Activated naive CD8-positive, alpha-beta T cell treated with anti-CD3 and anti-CD28 coated beads, Interleukin-2, amount 10 ng/mL, durations not matched to agents 7 days and 5 days (primary cell): ENCODE measurements around the gene CFAP61. TPM values are rescaled to one million over a fixed set of nuclear protein-coding genes. Genes with fewer than 3 reads are reported as not detected.

ENCODE experiments used
- ATAC-seq: fragments of 150-1000 bp; cut with Tn5 transposase; one replicate; pipeline ENCODE4 v1.10.0; 2021; ENCODE audit warnings: low read depth, moderate library complexity
- POLR2A ChIA-PET: fragments of 350-600 bp; sonication (Branson Sonifier 250); formaldehyde crosslinking; loops from one replicate; lab custom pipeline; 2021; ENCODE audit warnings: antibody characterized with exemption; lab: Charles Lee
- DNase-seq: peaks from one replicate; pipeline ENCODE4 v3.0.0; 2021
- H3K27ac Mint-ChIP-seq: one replicate; pipeline ENCODE4 v1.8.0; 2022; ENCODE audit warnings: mild to moderate bottlenecking, mixed read lengths
- H3K27me3 Mint-ChIP-seq: one replicate; pipeline ENCODE4 v1.8.0; 2022; ENCODE audit warnings: mild to moderate bottlenecking, moderate library complexity, mixed read lengths
- H3K36me3 Mint-ChIP-seq: one replicate; pipeline ENCODE4 v1.8.0; 2021; ENCODE audit warnings: mild to moderate bottlenecking, mixed read lengths
- H3K4me1 Mint-ChIP-seq: one replicate; pipeline ENCODE4 v1.8.0; 2021; ENCODE audit warnings: mixed read lengths
- H3K4me3 Mint-ChIP-seq: one replicate; pipeline ENCODE4 v1.8.0; 2022; ENCODE audit warnings: mild to moderate bottlenecking, moderate library complexity, mixed read lengths
- H3K9me3 Mint-ChIP-seq: one replicate; pipeline ENCODE4 v1.8.0; 2021; ENCODE audit warnings: mixed read lengths
- total RNA-seq, 2 experiments: library from RNA; stranded (reverse); gene quantifications; one replicate each; pipeline ENCODE4 v1.2.3, GENCODE V29; 2021

The CFAP61 gene
- total RNA-seq, 2 experiments from 2014 or later = not detected

DNA sequence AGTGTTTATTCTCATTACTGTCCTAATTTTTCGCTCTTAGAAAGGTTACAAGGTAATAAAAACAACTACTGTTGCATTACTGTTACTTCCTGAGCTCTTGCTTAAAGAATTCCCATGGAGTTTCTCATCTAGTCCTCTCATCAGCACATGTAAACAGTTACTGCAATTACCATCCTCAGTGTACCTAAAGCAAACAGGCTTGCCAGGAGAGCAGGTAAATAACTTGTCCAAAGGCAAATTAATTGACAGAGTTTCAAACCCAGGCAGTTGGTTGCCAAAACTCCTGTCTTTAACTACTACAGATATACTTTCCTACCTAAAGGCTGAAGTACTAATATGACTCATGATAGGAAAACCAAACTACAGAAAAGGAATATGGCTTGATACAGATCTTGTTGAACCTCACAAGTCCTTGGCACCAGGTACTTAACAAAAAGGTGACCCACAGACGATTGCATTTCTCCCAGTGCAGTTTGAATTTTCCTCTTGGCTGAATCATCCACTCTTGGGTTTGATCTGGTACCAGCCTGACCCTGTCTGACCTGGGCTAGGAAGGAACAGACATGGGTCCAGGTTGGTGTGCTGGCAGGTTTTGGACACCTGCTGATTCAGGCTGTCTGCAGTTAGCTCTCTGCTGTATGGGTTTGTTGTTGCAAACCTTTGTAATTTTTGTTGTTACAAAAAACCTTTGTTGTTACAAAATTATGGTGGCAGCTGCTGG is 153.0 kb downstream of the CFAP61 start:
- Mint-ChIP-seq H3K4me1 (no peaks in the 10 kb centered on the region), H3K4me3 (no peak overlapping the region), H3K27ac (no peak overlapping the region), H3K27me3 (peaks cover 9% of the 10 kb centered on the region), H3K9me3 (no peaks in the 10 kb centered on the region), H3K36me3 (no peaks in the 10 kb centered on the region)
- ATAC-seq (no peak), DNase-seq (no peak)
- POLR2A ChIA-PET = no interaction called here

DNA sequence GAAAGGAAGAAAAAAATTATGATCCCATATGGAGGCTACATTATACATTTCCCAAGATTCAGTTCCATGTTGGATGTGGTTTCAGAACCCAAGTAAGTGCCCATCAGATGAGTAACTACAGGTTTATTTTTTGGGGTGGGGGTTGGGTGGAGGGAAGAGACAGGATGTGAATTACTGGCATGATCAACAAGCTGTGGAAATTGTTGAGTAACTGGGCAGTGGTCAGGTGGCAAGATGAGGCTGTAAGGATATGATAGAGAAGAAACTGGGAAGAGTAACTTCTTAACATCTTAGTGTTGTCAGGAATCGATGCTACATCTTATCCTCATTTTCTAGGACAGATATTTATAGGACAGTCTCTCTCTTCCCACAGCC is 153.5 kb downstream of the CFAP61 start:
- H3K4me3 Mint-ChIP-seq = no peak overlapping the region
- peaks cover 9% of the 10 kb centered on the region for H3K27me3 Mint-ChIP-seq
- no peaks in the 10 kb centered on the region for H3K9me3 Mint-ChIP-seq
- DNase-seq = no peak
- H3K36me3 Mint-ChIP-seq = no peaks in the 10 kb centered on the region
- H3K27ac Mint-ChIP-seq = no peak overlapping the region
- ATAC-seq = no peak
- H3K4me1 Mint-ChIP-seq = no peaks in the 10 kb centered on the region
- POLR2A ChIA-PET = no interaction called here

DNA sequence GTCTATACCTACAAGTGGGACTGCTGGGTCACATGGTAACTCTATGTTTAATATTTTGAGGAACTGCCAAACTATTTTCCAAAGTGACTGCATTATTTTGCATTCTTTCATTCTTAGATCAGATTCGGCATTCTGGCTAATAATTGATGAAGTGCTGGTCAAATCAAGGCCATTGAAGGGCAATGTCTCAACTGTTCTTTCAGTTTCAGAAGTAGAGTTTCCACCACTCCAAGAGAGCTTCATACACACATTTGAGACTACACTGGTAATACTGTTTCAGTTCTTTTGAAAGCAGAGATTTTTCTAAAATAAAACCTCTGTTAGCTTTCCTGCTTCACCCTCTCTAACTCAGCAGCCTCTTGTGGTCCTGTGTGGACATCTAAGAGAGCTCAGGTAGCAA is 154.5 kb downstream of the CFAP61 start:
- ATAC-seq (no peak), DNase-seq (no peak)
- peaks cover 6% of the 10 kb centered on the region for H3K27me3 Mint-ChIP-seq
- POLR2A ChIA-PET = no interaction called here
- no peaks in the 10 kb centered on the region for H3K9me3 Mint-ChIP-seq
- H3K36me3 Mint-ChIP-seq = no peaks in the 10 kb centered on the region
- no peak overlapping the region for H3K4me3 Mint-ChIP-seq
- H3K27ac Mint-ChIP-seq = no peak overlapping the region
- no peaks in the 10 kb centered on the region for H3K4me1 Mint-ChIP-seq

DNA sequence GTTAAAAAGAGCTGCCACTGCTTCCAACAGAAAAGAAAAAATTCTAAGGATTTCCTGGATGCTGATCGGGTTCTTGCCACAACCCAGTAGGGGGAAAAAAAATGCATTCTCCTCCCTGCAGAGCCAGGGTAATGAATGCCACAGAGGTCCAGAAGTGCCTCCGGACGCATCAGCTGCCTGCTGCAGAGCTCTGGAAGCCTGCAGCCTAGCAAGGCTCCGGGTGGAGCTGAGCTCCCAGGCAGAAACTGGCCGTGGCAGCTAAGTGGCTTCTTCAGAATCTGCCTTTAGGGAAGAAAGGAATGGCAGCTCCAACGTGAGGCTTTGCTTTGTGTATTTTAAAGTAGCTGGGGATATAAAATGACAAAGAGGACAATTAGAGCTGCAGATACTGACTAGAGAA is 155.0 kb downstream of the CFAP61 start:
- ATAC-seq (no peak), DNase-seq (no peak)
- Mint-ChIP-seq H3K27ac (no peak overlapping the region), H3K36me3 (no peaks in the 10 kb centered on the region), H3K9me3 (no peaks in the 10 kb centered on the region), H3K4me3 (no peak overlapping the region), H3K27me3 (peaks cover 6% of the 10 kb centered on the region), H3K4me1 (no peaks in the 10 kb centered on the region)
- POLR2A ChIA-PET = no interaction called here

GRCh38 chr20:20207872-20208271 is 155.5 kb downstream of the CFAP61 start:
- Mint-ChIP-seq H3K4me1 (no peaks in the 10 kb centered on the region), H3K9me3 (no peaks in the 10 kb centered on the region), H3K4me3 (no peak overlapping the region), H3K36me3 (no peaks in the 10 kb centered on the region), H3K27ac (no peak overlapping the region), H3K27me3 (peaks cover 6% of the 10 kb centered on the region)
- ATAC-seq (no peak), DNase-seq (no peak)
- POLR2A ChIA-PET = no interaction called here

- H3K4me3 Mint-ChIP-seq = no peak overlapping the region
- DNase-seq (no peak), ATAC-seq (no peak)
- H3K36me3 Mint-ChIP-seq = no peaks in the 10 kb centered on the region
- POLR2A ChIA-PET = no interaction called here
- H3K9me3 Mint-ChIP-seq = no peaks in the 10 kb centered on the region
- no peaks in the 10 kb centered on the region for H3K4me1 Mint-ChIP-seq
- no peak overlapping the region for H3K27ac Mint-ChIP-seq
- peaks cover 6% of the 10 kb centered on the region for H3K27me3 Mint-ChIP-seq
These were observed 157.4 kb downstream of the CFAP61 start for GRCh38 chr20:20209684-20210083.

DNA sequence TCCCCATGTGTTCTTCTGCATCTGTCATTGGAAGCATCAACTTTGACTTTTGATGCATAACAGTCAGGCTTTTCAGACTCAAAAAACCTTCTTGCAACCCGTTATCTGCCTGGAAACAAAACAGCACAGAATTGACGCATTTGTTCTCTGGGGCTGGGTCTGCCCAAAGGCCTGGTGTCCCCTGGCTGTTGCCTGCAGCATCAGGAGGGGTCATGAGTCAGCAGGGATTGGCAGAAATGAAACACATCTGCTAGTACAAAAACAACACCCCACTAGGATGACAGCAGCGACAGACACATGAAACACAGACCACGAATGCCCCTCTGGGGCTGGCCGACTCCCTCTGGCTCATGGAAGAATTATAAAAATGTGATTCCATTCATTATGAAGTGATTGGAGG is 158.0 kb downstream of the CFAP61 start:
- no peaks in the 10 kb centered on the region for H3K36me3 Mint-ChIP-seq
- peaks cover 4% of the 10 kb centered on the region for H3K27me3 Mint-ChIP-seq
- H3K4me3 Mint-ChIP-seq = no peak overlapping the region
- H3K27ac Mint-ChIP-seq = no peak overlapping the region
- DNase-seq (no peak), ATAC-seq (no peak)
- no peaks in the 10 kb centered on the region for H3K4me1 Mint-ChIP-seq
- POLR2A ChIA-PET = no interaction called here
- H3K9me3 Mint-ChIP-seq = no peaks in the 10 kb centered on the region

DNA sequence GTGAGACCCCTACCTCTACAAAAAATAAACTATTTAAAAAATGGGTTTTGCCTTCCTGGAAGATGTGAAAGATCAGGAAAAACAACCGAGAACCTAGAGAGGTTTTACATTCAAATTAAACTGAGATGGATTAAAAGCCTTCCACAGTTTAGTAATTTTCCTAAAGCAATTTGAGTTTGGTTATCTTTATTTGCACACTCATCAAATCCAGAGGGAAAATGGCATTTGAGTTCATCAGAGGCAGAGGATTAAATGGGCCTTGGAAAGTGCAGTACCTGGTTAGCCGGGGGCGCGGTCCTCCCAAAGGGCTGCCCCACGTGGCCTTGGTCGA is 158.6 kb downstream of the CFAP61 start:
- H3K4me3 Mint-ChIP-seq = no peak overlapping the region
- no peak for ATAC-seq
- no peak overlapping the region for H3K27ac Mint-ChIP-seq
- no peaks in the 10 kb centered on the region for H3K9me3 Mint-ChIP-seq
- H3K27me3 Mint-ChIP-seq = peaks cover 4% of the 10 kb centered on the region
- no peak for DNase-seq
- POLR2A ChIA-PET = no interaction called here
- no peaks in the 10 kb centered on the region for H3K4me1 Mint-ChIP-seq
- no peaks in the 10 kb centered on the region for H3K36me3 Mint-ChIP-seq

DNA sequence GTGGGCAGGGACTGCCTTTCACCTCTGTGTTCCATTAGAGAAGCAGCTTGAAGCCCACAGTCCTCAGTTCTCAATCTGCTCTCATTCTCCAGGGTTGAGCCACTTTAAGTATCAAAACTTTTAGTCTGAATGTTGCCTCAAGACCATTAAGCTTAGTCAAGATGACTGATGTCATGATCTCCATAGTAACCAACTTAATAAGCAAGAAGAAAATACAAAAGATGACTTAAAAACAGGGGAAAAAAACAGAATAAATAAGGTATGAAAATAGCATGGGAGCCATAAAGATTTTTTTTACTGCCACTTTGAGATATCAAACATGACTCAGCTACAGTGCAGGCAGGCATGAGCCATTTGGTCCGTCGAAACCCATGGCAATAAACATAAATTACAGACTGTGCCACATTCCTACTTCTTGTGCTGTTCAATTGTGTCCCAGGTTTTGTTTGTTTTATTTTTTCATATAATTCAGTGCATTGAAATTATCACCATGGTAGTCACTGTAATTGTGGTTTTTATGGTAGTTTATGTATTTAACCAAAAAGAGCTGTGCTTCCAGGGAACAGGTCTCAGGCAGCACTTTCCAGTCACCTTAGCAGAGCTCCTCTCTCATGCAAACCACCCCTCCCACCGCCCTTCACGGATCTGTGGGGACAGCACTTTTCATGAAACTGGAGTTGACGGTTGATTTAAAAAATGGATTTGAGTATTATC is 159.1 kb downstream of the CFAP61 start:
- ATAC-seq (no peak), DNase-seq (no peak)
- POLR2A ChIA-PET = no interaction called here
- no peak overlapping the region for H3K4me3 Mint-ChIP-seq
- H3K27ac Mint-ChIP-seq = no peak overlapping the region
- H3K27me3 Mint-ChIP-seq = peaks cover 2% of the 10 kb centered on the region
- H3K36me3 Mint-ChIP-seq = no peaks in the 10 kb centered on the region
- no peaks in the 10 kb centered on the region for H3K9me3 Mint-ChIP-seq
- H3K4me1 Mint-ChIP-seq = no peaks in the 10 kb centered on the region

GRCh38 chr20:20211988-20212518 is 159.7 kb downstream of the CFAP61 start:
- POLR2A ChIA-PET = no interaction called here
- Mint-ChIP-seq H3K27me3 (no peaks in the 10 kb centered on the region), H3K4me1 (no peaks in the 10 kb centered on the region), H3K36me3 (no peaks in the 10 kb centered on the region), H3K4me3 (no peak overlapping the region), H3K9me3 (no peaks in the 10 kb centered on the region), H3K27ac (no peak overlapping the region)
- DNase-seq = no peak
- ATAC-seq = no peak

DNA sequence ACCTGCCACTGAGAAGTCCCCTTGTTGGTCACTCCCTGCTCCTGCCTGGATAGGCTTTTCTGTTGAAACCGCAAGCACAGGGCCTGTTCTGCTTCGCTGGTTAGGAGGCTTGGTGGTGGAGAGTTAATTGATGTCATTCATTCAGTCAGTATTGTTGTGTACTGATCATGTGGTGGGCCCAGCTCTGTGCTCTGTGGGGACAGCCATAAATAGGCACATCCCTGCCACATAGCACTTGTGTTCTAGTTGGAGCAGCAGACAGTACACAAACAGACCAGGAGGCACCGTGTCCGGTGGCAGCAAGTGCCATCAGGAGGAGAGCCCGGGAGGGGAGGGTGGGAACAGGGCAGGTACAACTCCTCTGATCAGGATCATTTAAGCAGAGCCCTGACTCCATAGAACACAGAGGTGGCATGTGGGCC is 160.4 kb downstream of the CFAP61 start:
- DNase-seq (no peak), ATAC-seq (no peak)
- H3K27ac Mint-ChIP-seq = no peak overlapping the region
- POLR2A ChIA-PET = no interaction called here
- H3K27me3 Mint-ChIP-seq = no peaks in the 10 kb centered on the region
- no peaks in the 10 kb centered on the region for H3K9me3 Mint-ChIP-seq
- no peak overlapping the region for H3K4me3 Mint-ChIP-seq
- no peaks in the 10 kb centered on the region for H3K36me3 Mint-ChIP-seq
- H3K4me1 Mint-ChIP-seq = no peaks in the 10 kb centered on the region

- peaks cover 2% of the 10 kb centered on the region for H3K27me3 Mint-ChIP-seq
- ATAC-seq (no peak), DNase-seq (no peak)
- no peak overlapping the region for H3K27ac Mint-ChIP-seq
- H3K9me3 Mint-ChIP-seq = no peaks in the 10 kb centered on the region
- no peaks in the 10 kb centered on the region for H3K4me1 Mint-ChIP-seq
- no peak overlapping the region for H3K4me3 Mint-ChIP-seq
- H3K36me3 Mint-ChIP-seq = no peaks in the 10 kb centered on the region
- POLR2A ChIA-PET = no interaction called here
These were observed 161.3 kb downstream of the CFAP61 start for GRCh38 chr20:20213526-20214121.

- Mint-ChIP-seq H3K4me3 (no peak overlapping the region), H3K27ac (no peak overlapping the region), H3K27me3 (peaks cover 2% of the 10 kb centered on the region), H3K36me3 (no peaks in the 10 kb centered on the region), H3K4me1 (no peaks in the 10 kb centered on the region), H3K9me3 (no peaks in the 10 kb centered on the region)
- DNase-seq = no peak
- no peak for ATAC-seq
- POLR2A ChIA-PET = no interaction called here
These were observed 162.5 kb downstream of the CFAP61 start for GRCh38 chr20:20214757-20215275.
